Endodermal cell (in vitro differentiated cells): ENCODE measurements around the gene MESP1. TPM values are rescaled to one million over a fixed set of nuclear protein-coding genes. Genes with fewer than 3 reads are reported as not detected.

ENCODE experiments used
- DNase-seq: peaks from one replicate; pipeline ENCODE4 v3.0.0-alpha.2; 2017
- H3K27ac ChIP-seq: 2 replicates; pipeline ENCODE4 v1.5.1; 2013; ENCODE audit warnings: mild to moderate bottlenecking, low read depth, low read length, moderate library complexity
- H3K27me3 ChIP-seq: 2 replicates; pipeline ENCODE4 v1.6.1; 2013; ENCODE audit warnings: mild to moderate bottlenecking, low read length, moderate library complexity; ENCODE audit not compliant: insufficient read depth, control insufficient read depth, poor library complexity, severe bottlenecking
- H3K36me3 ChIP-seq: 2 replicates; pipeline ENCODE4 v1.7.0; 2013; ENCODE audit warnings: mild to moderate bottlenecking, low read length, moderate library complexity; ENCODE audit not compliant: control insufficient read depth, insufficient read depth
- H3K4me1 ChIP-seq: one replicate; pipeline ENCODE4 v1.7.0; 2013; ENCODE audit warnings: low read length; ENCODE audit not compliant: control insufficient read depth, insufficient read depth
- H3K4me3 ChIP-seq: 2 replicates; pipeline ENCODE4 v1.5.1; 2013; ENCODE audit warnings: mild to moderate bottlenecking, low read length, moderate library complexity
- H3K9ac ChIP-seq: 2 replicates; pipeline ENCODE4 v1.6.1; 2013; ENCODE audit warnings: mild to moderate bottlenecking, low read length, moderate library complexity; ENCODE audit not compliant: poor library complexity, severe bottlenecking; ENCODE audit errors: extremely low read depth
- H3K9me3 ChIP-seq: 2 replicates; pipeline ENCODE4 v1.6.1; 2013; ENCODE audit warnings: mild to moderate bottlenecking, low read length, moderate library complexity; ENCODE audit not compliant: control insufficient read depth
- H3K27ac Mint-ChIP-seq: 2 replicates; pipeline ENCODE4 v1.8.0; 2020; ENCODE audit warnings: mixed read lengths
- H3K27me3 Mint-ChIP-seq: 2 replicates; pipeline ENCODE4 v1.8.0; 2021; ENCODE audit warnings: mild to moderate bottlenecking, mixed read lengths; ENCODE audit not compliant: insufficient read depth
- H3K36me3 Mint-ChIP-seq: 2 replicates; pipeline ENCODE4 v1.8.0; 2020; ENCODE audit warnings: low read depth, mixed read lengths
- H3K4me1 Mint-ChIP-seq: 2 replicates; pipeline ENCODE4 v1.8.0; 2020; ENCODE audit warnings: mixed read lengths
- H3K4me3 Mint-ChIP-seq: 2 replicates; pipeline ENCODE4 v1.8.0; 2020; ENCODE audit warnings: mild to moderate bottlenecking, moderate library complexity, mixed read lengths
- H3K9me3 Mint-ChIP-seq: 2 replicates; pipeline ENCODE4 v1.8.0; 2020; ENCODE audit warnings: mild to moderate bottlenecking, mixed read lengths
- CTCF ChIP-seq: fragments of 200-600 bp; sonication (generic); conservative IDR thresholded peaks from 2 replicates; pipeline ENCODE4 v1.5.0; 2021; ENCODE audit warnings: antibody characterized with exemption, mild to moderate bottlenecking
- WGBS, 2 experiments: methylation state at CpG; one replicate each; pipeline versions ENCODE4 v1.1.5 to v1.1.7; 2013; ENCODE audit warnings: missing lambda C conversion rate in 2 of 2, mixed read lengths in 1 of 2; ENCODE audit not compliant: insufficient coverage in 1 of 2, insufficient read length in 1 of 2; 5-methylcytosine and 5-hydroxymethylcytosine counted together
- total RNA-seq, 2 donors: library from RNA; stranded (reverse); fragmentation: NEBNext Ultra II Directional in 1 of 2; extraction: Animal tissue kit (Norgen Biotek cat#: 25700) in 1 of 2; gene quantifications; 2 replicates in 1 of 2; 3 replicates in 1 of 2; pipeline ENCODE4 v1.2.1, GENCODE V29; 2021

MESP1 gene
- total RNA-seq, 2 donors from 2014 or later, result 0.22 TPM; not detected in 1

DNA sequence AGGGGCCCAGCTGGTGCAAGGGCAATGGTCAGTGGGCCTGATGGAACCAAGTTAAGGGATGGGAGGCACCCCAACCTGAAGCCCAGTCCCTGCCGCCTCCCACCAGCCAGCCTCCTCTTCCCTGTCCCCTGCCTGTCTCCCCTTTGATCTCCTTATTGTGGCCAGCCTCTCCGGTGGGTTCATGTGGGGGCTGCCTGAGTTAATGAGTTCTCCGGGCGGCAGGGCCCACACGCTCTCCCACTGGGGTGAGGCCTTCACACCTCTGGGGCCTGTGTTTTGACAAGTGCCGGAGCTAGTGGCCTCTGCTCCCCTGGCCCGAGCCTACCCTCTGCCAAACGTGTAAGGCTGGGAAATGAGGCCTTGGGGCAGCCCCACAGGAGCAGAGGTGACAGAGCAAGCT, 7.2 kb upstream of the MESP1 start:
- Mint-ChIP-seq H3K4me1 (peaks cover 15% of the 10 kb centered on the region), H3K9me3 (no peaks in the 10 kb centered on the region), H3K27ac (no peak overlapping the region), H3K4me3 (no peak overlapping the region), H3K27me3 (peaks cover 84% of the 10 kb centered on the region), H3K36me3 (no peaks in the 10 kb centered on the region)
- Histone ChIP-seq H3K36me3 (no peaks in the 10 kb centered on the region), H3K27me3 (peaks cover 45% of the 10 kb centered on the region), H3K9ac (no peak overlapping the region), H3K9me3 (no peaks in the 10 kb centered on the region), H3K4me3 (no peak overlapping the region), H3K4me1 (peaks cover 5% of the 10 kb centered on the region), H3K27ac (no peak overlapping the region)
- WGBS, 2 experiments, result 86 to 87% methylated on average over 7 to 8 of the region's 8 CpGs
- TF ChIP-seq CTCF, result no peak
- no peak for DNase-seq

GRCh38 chr15:89756897-89757296, 5.8 kb upstream of the MESP1 start:
- Histone ChIP-seq H3K9me3 (no peaks in the 10 kb centered on the region), H3K27ac (no peak overlapping the region), H3K4me1 (peaks cover 5% of the 10 kb centered on the region), H3K4me3 (no peak overlapping the region), H3K9ac (no peak overlapping the region), H3K36me3 (no peaks in the 10 kb centered on the region), H3K27me3 (peaks cover 58% of the 10 kb centered on the region)
- Mint-ChIP-seq H3K9me3 (no peaks in the 10 kb centered on the region), H3K36me3 (no peaks in the 10 kb centered on the region), H3K27ac (no peak overlapping the region), H3K4me1 (peaks cover 15% of the 10 kb centered on the region), H3K27me3 (peaks cover 95% of the 10 kb centered on the region), H3K4me3 (no peak overlapping the region)
- DNase-seq, result no peak
- TF ChIP-seq CTCF, result no peak
- 77 to 87% methylated on average over 6 to 7 of the region's 7 CpGs for WGBS, 2 experiments

DNA sequence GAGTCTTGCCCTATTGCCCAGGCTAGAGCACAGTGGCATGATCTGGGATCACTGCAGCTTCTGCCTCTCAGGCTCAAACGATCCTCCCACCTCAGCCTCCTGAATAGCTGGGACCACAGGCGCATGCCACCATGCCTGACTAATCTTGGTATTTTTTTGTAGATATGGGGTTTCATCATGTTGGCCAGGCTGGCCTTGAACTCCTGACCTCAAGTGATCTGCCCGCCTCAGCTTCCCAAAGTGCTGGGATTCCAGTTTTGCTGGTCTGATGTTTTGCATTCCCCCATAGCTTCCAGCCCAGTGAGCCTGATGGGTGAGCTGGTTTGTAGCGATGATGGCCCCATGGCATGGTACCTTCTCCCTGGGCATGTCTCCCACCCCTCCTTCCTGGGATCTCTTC, 4.7 kb upstream of the MESP1 start:
- WGBS, 2 experiments, result 77 to 88% methylated on average over 2 to 4 of the region's 4 CpGs
- no peak overlapping the region for H3K9ac ChIP-seq
- H3K9me3 ChIP-seq, result no peaks in the 10 kb centered on the region
- DNase-seq, result no peak
- peaks cover 90% of the 10 kb centered on the region for H3K27me3 Mint-ChIP-seq
- no peaks in the 10 kb centered on the region for H3K36me3 ChIP-seq
- no peak overlapping the region for H3K4me3 ChIP-seq
- peaks cover 5% of the 10 kb centered on the region for H3K4me1 ChIP-seq
- H3K4me1 Mint-ChIP-seq, result peaks cover 15% of the 10 kb centered on the region
- no peak for TF ChIP-seq CTCF
- H3K9me3 Mint-ChIP-seq, result no peaks in the 10 kb centered on the region
- H3K27ac Mint-ChIP-seq, result no peak overlapping the region
- H3K4me3 Mint-ChIP-seq, result no peak overlapping the region
- H3K27ac ChIP-seq, result no peak overlapping the region
- no peaks in the 10 kb centered on the region for H3K36me3 Mint-ChIP-seq
- H3K27me3 ChIP-seq, result peaks cover 66% of the 10 kb centered on the region
